Mesenchymal stem cell (in vitro differentiated cells and primary cell): ENCODE measurements around the gene NSUN6.

Experiments
- DNase-seq: peaks from one replicate; pipeline ENCODE4 v3.0.0-alpha.2; 2013
- H2AFZ ChIP-seq: one replicate; pipeline ENCODE4 v1.6.1; 2013; ENCODE audit warnings: low read depth, mild to moderate bottlenecking, control low read depth, inconsistent platforms, low read length, moderate library complexity
- H2AK5ac ChIP-seq: 2 replicates; pipeline ENCODE4 v1.6.1; 2013; ENCODE audit warnings: low read length, moderate library complexity, mild to moderate bottlenecking, inconsistent platforms; ENCODE audit not compliant: severe bottlenecking
- H2BK120ac ChIP-seq: one replicate; pipeline ENCODE4 v1.6.1; 2013; ENCODE audit warnings: low read depth, mild to moderate bottlenecking, inconsistent platforms, low read length, moderate library complexity
- H2BK12ac ChIP-seq, 2 experiments: one replicate each; pipeline ENCODE4 v1.6.1; 2013; ENCODE audit warnings: inconsistent platforms in 2 of 2, low read length in 2 of 2, mild to moderate bottlenecking in 2 of 2, moderate library complexity in 2 of 2, control low read depth in 1 of 2
- H2BK15ac ChIP-seq: one replicate; pipeline ENCODE4 v1.6.1; 2013; ENCODE audit warnings: mild to moderate bottlenecking, low read depth, inconsistent platforms; ENCODE audit not compliant: poor library complexity, severe bottlenecking
- H2BK5ac ChIP-seq: 2 replicates; pipeline ENCODE4 v1.6.1; 2013; ENCODE audit warnings: low read depth, mild to moderate bottlenecking, low read length, control low read depth, inconsistent platforms; ENCODE audit not compliant: poor library complexity, severe bottlenecking
- H3K14ac ChIP-seq, 2 experiments: one replicate each; pipeline ENCODE4 v1.6.1; 2013; ENCODE audit warnings: inconsistent platforms in 2 of 2, low read length in 2 of 2, control low read depth in 1 of 2, mild to moderate bottlenecking in 1 of 2, moderate library complexity in 1 of 2
- H3K18ac ChIP-seq, 2 experiments: one replicate each; pipeline ENCODE4 v1.6.1; 2013; ENCODE audit warnings: inconsistent platforms in 2 of 2, low read length in 2 of 2, control low read depth in 1 of 2, low read depth in 1 of 2, mild to moderate bottlenecking in 1 of 2
- H3K23ac ChIP-seq, 2 experiments: one replicate each; pipeline ENCODE4 v1.6.1; 2013; ENCODE audit warnings: inconsistent platforms in 2 of 2, low read length in 2 of 2, mild to moderate bottlenecking in 2 of 2, moderate library complexity in 2 of 2, control low read depth in 1 of 2
- H3K27ac ChIP-seq: 2 replicates; pipeline ENCODE4 v1.5.1; 2013; ENCODE audit warnings: mild to moderate bottlenecking, moderate library complexity, low read length, control low read depth, inconsistent platforms; ENCODE audit not compliant: poor library complexity, severe bottlenecking
- H3K27me3 ChIP-seq, 2 experiments: 2 replicates each; pipeline versions ENCODE4 v1.6.1 to v1.7.0; 2013; ENCODE audit warnings: low read length in 2 of 2, mild to moderate bottlenecking in 2 of 2, moderate library complexity in 2 of 2, control low read depth in 1 of 2, inconsistent platforms in 1 of 2; ENCODE audit not compliant: control insufficient read depth in 1 of 2, insufficient read depth in 1 of 2
- H3K36me3 ChIP-seq, 2 experiments: 2 replicates each; pipeline versions ENCODE4 v1.6.1 to v1.7.0; 2013; ENCODE audit warnings: low read length in 2 of 2, control low read depth in 1 of 2, inconsistent platforms in 1 of 2, low read depth in 1 of 2, mild to moderate bottlenecking in 1 of 2; ENCODE audit not compliant: insufficient read depth in 2 of 2, control insufficient read depth in 1 of 2
- H3K4ac ChIP-seq, 2 experiments: one replicate each; pipeline ENCODE4 v1.6.1; 2013; ENCODE audit warnings: inconsistent platforms in 2 of 2, low read length in 2 of 2, mild to moderate bottlenecking in 2 of 2, moderate library complexity in 2 of 2, control low read depth in 1 of 2, low read depth in 1 of 2
- H3K4me1 ChIP-seq: 2 replicates; pipeline ENCODE4 v1.6.1; 2013; ENCODE audit warnings: low read depth, low read length, control low read depth; ENCODE audit not compliant: control insufficient read depth, insufficient read depth
- H3K4me2 ChIP-seq: 2 replicates; pipeline ENCODE4 v1.6.1; 2013; ENCODE audit warnings: low read length, mild to moderate bottlenecking, inconsistent platforms; ENCODE audit not compliant: poor library complexity, severe bottlenecking
- H3K4me3 ChIP-seq, 2 experiments: 2 replicates each; pipeline versions ENCODE4 v1.5.1 to v1.7.0; 2013; ENCODE audit warnings: low read length in 2 of 2, mild to moderate bottlenecking in 2 of 2, control low read depth in 1 of 2, low read depth in 1 of 2; ENCODE audit not compliant: insufficient read depth in 1 of 2
- H3K79me1 ChIP-seq: replicated peaks from 2 replicates; pipeline ENCODE4 v1.6.1; 2013; ENCODE audit warnings: mild to moderate bottlenecking, control low read depth, low read length, inconsistent platforms; ENCODE audit not compliant: poor library complexity, severe bottlenecking
- H3K9ac ChIP-seq: 2 replicates; pipeline ENCODE4 v1.7.0; 2013; ENCODE audit warnings: mild to moderate bottlenecking, low read length, moderate library complexity
- H3K9me3 ChIP-seq: 2 replicates; pipeline ENCODE4 v1.7.0; 2013; ENCODE audit warnings: mild to moderate bottlenecking, low read length; ENCODE audit not compliant: control insufficient read depth
- H4K8ac ChIP-seq: one replicate; pipeline ENCODE4 v1.6.1; 2013; ENCODE audit warnings: inconsistent platforms, mild to moderate bottlenecking, low read length, moderate library complexity
- H4K91ac ChIP-seq: one replicate; pipeline ENCODE4 v1.6.1; 2013; ENCODE audit warnings: mild to moderate bottlenecking, low read length, inconsistent platforms
- WGBS: methylation state at CpG from one replicate; pipeline ENCODE4 v1.1.7; 2013; ENCODE audit warnings: mixed read lengths; 5-methylcytosine and 5-hydroxymethylcytosine counted together

The NSUN6 gene

GRCh38 chr10:18689498-18689897 lies 38.1 kb upstream of the NSUN6 start:
- no peak overlapping the region for H2BK15ac ChIP-seq

GRCh38 chr10:18687706-18688105 lies 36.3 kb upstream of the NSUN6 start:
- H2BK15ac ChIP-seq = no peak overlapping the region
- 85% methylated on average over 4 of the region's 5 CpGs for WGBS
- peaks cover under 1% of the 10 kb centered on the region for H3K4me1 ChIP-seq

More at GRCh38 chr10:18689498-18689897, 38.1 kb upstream of the NSUN6 start:
- Histone ChIP-seq H4K8ac (no peak overlapping the region), H3K4me3 (no peak overlapping the region), H3K27ac (no peak overlapping the region), H2BK12ac (no peak overlapping the region), H3K18ac (no peak overlapping the region), H4K91ac (no peak overlapping the region), H2BK5ac (no peak overlapping the region), H3K9ac (no peak overlapping the region), H3K23ac (no peak overlapping the region), H2AK5ac (no peak overlapping the region), H3K4ac (no peak overlapping the region), H3K9me3 (no peaks in the 10 kb centered on the region), H3K79me1 (no peaks in the 10 kb centered on the region), H2BK120ac (no peak overlapping the region), H3K36me3 (no peaks in the 10 kb centered on the region), H3K27me3 (no peaks in the 10 kb centered on the region), H2AFZ (no peak overlapping the region), H3K4me1 (no peaks in the 10 kb centered on the region), H3K14ac (no peak overlapping the region), H3K4me2 (no peak overlapping the region)
- WGBS = no CpG with 5 or more reads among the region's 3 CpGs
- peak; percentile 34 for DNase-seq

GRCh38 chr10:18687195-18687594 lies 35.8 kb upstream of the NSUN6 start:
- Histone ChIP-seq H3K23ac (no peak overlapping the region), H3K4me1 (peaks cover 2% of the 10 kb centered on the region), H3K4ac (no peak overlapping the region), H3K27ac (no peak overlapping the region), H4K91ac (no peak overlapping the region), H3K9me3 (no peaks in the 10 kb centered on the region), H2AK5ac (no peak overlapping the region), H2BK5ac (no peak overlapping the region), H3K4me2 (no peak overlapping the region), H3K36me3 (no peaks in the 10 kb centered on the region), H2BK120ac (no peak overlapping the region), H3K14ac (no peak overlapping the region), H3K27me3 (no peaks in the 10 kb centered on the region), H2AFZ (no peak overlapping the region), H3K9ac (no peak overlapping the region), H3K4me3 (no peak overlapping the region), H2BK15ac (no peak overlapping the region), H3K79me1 (no peaks in the 10 kb centered on the region), H2BK12ac (no peak overlapping the region), H4K8ac (no peak overlapping the region), H3K18ac (no peak overlapping the region)
- DNase-seq = no peak
- 100% methylated on average over 3 of the region's 7 CpGs for WGBS

More at GRCh38 chr10:18687706-18688105, 36.3 kb upstream of the NSUN6 start:
- Histone ChIP-seq H4K91ac (no peak overlapping the region), H2BK120ac (no peak overlapping the region), H3K14ac (no peak overlapping the region), H2AK5ac (no peak overlapping the region), H3K9ac (no peak overlapping the region), H3K27ac (no peak overlapping the region), H3K23ac (no peak overlapping the region), H3K18ac (no peak overlapping the region), H3K36me3 (no peaks in the 10 kb centered on the region), H2BK12ac (no peak overlapping the region), H3K27me3 (no peaks in the 10 kb centered on the region), H2AFZ (no peak overlapping the region), H3K4ac (no peak overlapping the region), H4K8ac (no peak overlapping the region), H2BK5ac (no peak overlapping the region), H3K9me3 (no peaks in the 10 kb centered on the region), H3K4me2 (no peak overlapping the region), H3K4me3 (no peak overlapping the region), H3K79me1 (no peaks in the 10 kb centered on the region)
- no peak for DNase-seq

DNA sequence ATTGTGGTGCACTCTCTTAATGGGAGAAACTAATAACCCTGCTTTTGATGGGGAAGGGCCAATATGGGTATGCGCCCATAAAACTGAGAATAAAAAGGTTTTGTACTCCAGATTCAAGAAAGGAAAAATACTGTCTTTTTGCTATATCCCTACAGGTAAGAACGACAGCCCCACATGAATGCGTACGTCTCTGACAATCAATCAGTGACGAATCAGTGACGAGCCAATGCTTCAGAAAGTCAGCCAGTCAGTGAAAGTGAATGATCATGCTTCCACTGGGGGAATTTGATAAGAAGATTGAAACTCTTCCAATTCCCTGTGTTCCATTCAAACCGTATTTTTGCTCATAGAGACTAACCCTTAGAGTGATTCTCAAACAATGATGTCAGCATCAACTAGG lies 34.2 kb upstream of the NSUN6 start:
- Histone ChIP-seq H4K8ac (no peak overlapping the region), H3K4me2 (no peak overlapping the region), H3K4me3 (no peak overlapping the region), H2BK5ac (no peak overlapping the region), H2AFZ (no peak overlapping the region), H4K91ac (no peak overlapping the region), H2BK120ac (no peak overlapping the region), H3K27me3 (no peaks in the 10 kb centered on the region), H3K4me1 (peaks cover 3% of the 10 kb centered on the region), H2BK15ac (no peak overlapping the region), H3K4ac (no peak overlapping the region), H2BK12ac (no peak overlapping the region), H3K14ac (no peak overlapping the region), H3K23ac (no peak overlapping the region), H2AK5ac (no peak overlapping the region), H3K79me1 (no peaks in the 10 kb centered on the region), H3K27ac (no peak overlapping the region), H3K9ac (no peak overlapping the region), H3K18ac (no peak overlapping the region), H3K36me3 (no peaks in the 10 kb centered on the region), H3K9me3 (no peaks in the 10 kb centered on the region)
- 98% methylated on average over 7 of the region's 7 CpGs for WGBS
- DNase-seq = no peak
